Nephron (organoid): Measurements from ENCODE around the gene EIF5A2.
A peak's percentile ranks its signal among the peaks of the same experiment; 100 is the strongest.

Experiments used
- H3K27ac Mint-ChIP-seq, 3 experiments: 2 replicates each; pipeline ENCODE4 v1.8.0; 2020; ENCODE audit warnings: mixed read lengths in 3 of 3, mild to moderate bottlenecking in 2 of 3, moderate library complexity in 1 of 3
- H3K27me3 Mint-ChIP-seq: 2 replicates; pipeline ENCODE4 v1.8.0; 2021; ENCODE audit warnings: low read depth, mild to moderate bottlenecking, moderate library complexity, mixed read lengths
- H3K36me3 Mint-ChIP-seq: 2 replicates; pipeline ENCODE4 v1.8.0; 2020; ENCODE audit warnings: low read depth, mixed read lengths
- H3K4me1 Mint-ChIP-seq: 2 replicates; pipeline ENCODE4 v1.8.0; 2020; ENCODE audit warnings: mixed read lengths
- H3K4me3 Mint-ChIP-seq, 3 experiments: 2 replicates each; pipeline ENCODE4 v1.8.0; 2020; ENCODE audit warnings: mild to moderate bottlenecking in 3 of 3, mixed read lengths in 3 of 3, moderate library complexity in 2 of 3
- H3K9me3 Mint-ChIP-seq: 2 replicates; pipeline ENCODE4 v1.8.0; 2020; ENCODE audit warnings: mixed read lengths
- CTCF ChIP-seq, 3 experiments: fragments of 200-600 bp; sonication (generic); IDR thresholded peaks; one replicate each; pipeline ENCODE4 v1.5.0; 2021; ENCODE audit warnings: antibody characterized with exemption in 3 of 3; ENCODE audit not compliant: unreplicated experiment in 3 of 3

Gene EIF5A2

GRCh38 chr3:170908235-170909116 is at the start of gene EIF5A2:
Gene EIF5A2 (minus strand): TSS chr3:170908637. CDS start chr3:170907806, 831 bp downstream.
- Mint-ChIP-seq H3K27me3 (peaks cover 12% of the 10 kb centered on the region), H3K9me3 (peaks cover 19% of the 10 kb centered on the region), H3K4me1 (peaks cover 13% of the 10 kb centered on the region), H3K4me3 (peak within 1 kb of the TSS; percentile 93 to 99 (median 97)), H3K27ac (peak within 1 kb of the TSS in 2 of 3 experiments; percentile 46 to 52), H3K36me3 (no peaks in the 10 kb centered on the region)
- no peak for TF ChIP-seq CTCF (IDR thresholded peaks at IDR 0.05; ENCODE audit: unreplicated experiment in 3 of 3)

GRCh38 chr3:170956647-170957046 is 48.2 kb upstream of the EIF5A2 start:
- Mint-ChIP-seq H3K4me1 (no peaks in the 10 kb centered on the region), H3K27ac (no peak overlapping the region), H3K9me3 (no peaks in the 10 kb centered on the region), H3K4me3 (no peak overlapping the region), H3K27me3 (no peaks in the 10 kb centered on the region), H3K36me3 (no peaks in the 10 kb centered on the region)
- TF ChIP-seq CTCF (IDR thresholded peaks at IDR 0.05; ENCODE audit: unreplicated experiment in 3 of 3) = no peak

- Mint-ChIP-seq H3K4me3 (no peak overlapping the region), H3K27ac (no peak overlapping the region), H3K27me3 (no peaks in the 10 kb centered on the region), H3K4me1 (no peaks in the 10 kb centered on the region), H3K36me3 (no peaks in the 10 kb centered on the region), H3K9me3 (no peaks in the 10 kb centered on the region)
- TF ChIP-seq CTCF (IDR thresholded peaks at IDR 0.05; ENCODE audit: unreplicated experiment in 3 of 3) = no peak
Measured at GRCh38 chr3:170953736-170954135, 45.3 kb upstream of the EIF5A2 start.

GRCh38 chr3:170953229-170953628 is 44.8 kb upstream of the EIF5A2 start:
- Mint-ChIP-seq H3K9me3 (no peaks in the 10 kb centered on the region), H3K36me3 (no peaks in the 10 kb centered on the region), H3K4me1 (no peaks in the 10 kb centered on the region), H3K27ac (no peak overlapping the region), H3K4me3 (no peak overlapping the region), H3K27me3 (no peaks in the 10 kb centered on the region)
- TF ChIP-seq CTCF (IDR thresholded peaks at IDR 0.05; ENCODE audit: unreplicated experiment in 3 of 3) = no peak

GRCh38 chr3:170949211-170949610 is 40.8 kb upstream of the EIF5A2 start:
- H3K36me3 Mint-ChIP-seq = no peaks in the 10 kb centered on the region
- H3K4me3 Mint-ChIP-seq = no peak overlapping the region
- H3K27me3 Mint-ChIP-seq = no peaks in the 10 kb centered on the region
- H3K4me1 Mint-ChIP-seq = no peaks in the 10 kb centered on the region
- H3K27ac Mint-ChIP-seq = no peak overlapping the region
- TF ChIP-seq CTCF (IDR thresholded peaks at IDR 0.05; ENCODE audit: unreplicated experiment in 3 of 3) = no peak
- peaks cover 15% of the 10 kb centered on the region for H3K9me3 Mint-ChIP-seq
